Left renal cortex interstitium (tissue), 4 donors: Measurements from ENCODE around the gene SDHA. TPM values are rescaled to one million over a fixed set of nuclear protein-coding genes. Genes with fewer than 3 reads are reported as not detected.

Experiments used
- DNase-seq, 4 donors: peaks; one replicate each; pipeline ENCODE4 v3.0.0-alpha.2; 2013; ENCODE audit warnings: low read depth in 4 of 4, low spot score in 2 of 4, missing footprints in 1 of 4
- polyA plus RNA-seq, 4 donors: library from polyadenylated mRNA; unstranded; fragments of 120-200 nt; gene quantifications; one replicate each; pipeline ENCODE4 v1.2.1, GENCODE V29; 2013; ENCODE audit not compliant: insufficient read length in 4 of 4

SDHA gene
- polyA plus RNA-seq, result 100 to 1,000 TPM; 139 to 150 (median 144) TPM

DNA sequence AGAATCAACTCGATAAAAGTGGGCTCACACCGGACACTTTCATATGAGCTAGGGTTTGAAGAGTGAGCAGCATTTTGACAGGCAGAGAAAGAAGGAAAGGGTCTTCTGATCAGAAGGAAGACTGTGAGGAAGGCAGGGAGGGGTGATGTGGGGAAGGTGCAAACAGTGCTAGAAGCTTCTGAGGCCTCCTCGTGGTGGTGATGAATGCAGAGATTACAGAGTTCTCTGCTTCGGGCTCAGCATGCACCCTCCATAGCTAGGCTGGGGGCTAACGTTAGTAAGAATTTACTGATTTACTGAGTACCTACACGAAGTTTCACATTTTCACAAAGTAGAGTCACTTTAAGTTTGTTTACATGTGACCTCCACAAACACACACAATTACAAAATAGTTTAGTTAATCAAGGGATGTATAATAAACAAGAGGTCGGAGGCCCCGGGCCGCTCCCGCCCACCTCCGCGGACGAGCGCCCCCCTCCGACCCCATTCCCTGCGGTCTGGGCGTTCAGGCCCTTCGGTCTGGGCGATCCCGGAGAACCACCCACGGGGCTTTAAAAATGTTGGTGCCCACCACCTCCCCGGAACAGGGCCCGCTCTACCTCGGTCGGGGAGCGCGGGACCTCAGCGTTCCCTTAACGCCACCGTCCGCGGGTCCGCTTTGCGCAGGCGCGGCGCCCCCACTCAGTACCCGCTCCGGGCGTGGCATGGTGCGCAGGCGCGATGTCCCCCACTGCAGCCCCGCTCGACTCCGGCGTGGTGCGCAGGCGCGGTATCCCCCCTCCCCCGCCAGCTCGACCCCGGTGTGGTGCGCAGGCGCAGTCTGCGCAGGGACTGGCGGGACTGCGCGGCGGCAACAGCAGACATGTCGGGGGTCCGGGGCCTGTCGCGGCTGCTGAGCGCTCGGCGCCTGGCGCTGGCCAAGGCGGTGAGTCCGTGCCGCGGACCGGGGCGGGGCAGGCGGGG is at the start of gene SDHA, which contains the start of gene CCDC127:
Gene SDHA, plus strand, starts transcription at position 827 of the 963 bp plus-strand sequence. Its CDS starts 36 bp downstream, at position 863.
Gene CCDC127, minus strand, starts transcription at position 660 of the 963 bp plus-strand sequence. CDS start 1,304 bp downstream, outside the sequence.
- DNase-seq, result peak; percentile 82 to 91 (median 89)

- DNase-seq, result no peak
Observed at GRCh38 chr5:169071-169727, 48.9 kb upstream of the SDHA start.

GRCh38 chr5:169728-170094 is 48.4 kb upstream of the SDHA start:
- DNase-seq, result no peak

DNA sequence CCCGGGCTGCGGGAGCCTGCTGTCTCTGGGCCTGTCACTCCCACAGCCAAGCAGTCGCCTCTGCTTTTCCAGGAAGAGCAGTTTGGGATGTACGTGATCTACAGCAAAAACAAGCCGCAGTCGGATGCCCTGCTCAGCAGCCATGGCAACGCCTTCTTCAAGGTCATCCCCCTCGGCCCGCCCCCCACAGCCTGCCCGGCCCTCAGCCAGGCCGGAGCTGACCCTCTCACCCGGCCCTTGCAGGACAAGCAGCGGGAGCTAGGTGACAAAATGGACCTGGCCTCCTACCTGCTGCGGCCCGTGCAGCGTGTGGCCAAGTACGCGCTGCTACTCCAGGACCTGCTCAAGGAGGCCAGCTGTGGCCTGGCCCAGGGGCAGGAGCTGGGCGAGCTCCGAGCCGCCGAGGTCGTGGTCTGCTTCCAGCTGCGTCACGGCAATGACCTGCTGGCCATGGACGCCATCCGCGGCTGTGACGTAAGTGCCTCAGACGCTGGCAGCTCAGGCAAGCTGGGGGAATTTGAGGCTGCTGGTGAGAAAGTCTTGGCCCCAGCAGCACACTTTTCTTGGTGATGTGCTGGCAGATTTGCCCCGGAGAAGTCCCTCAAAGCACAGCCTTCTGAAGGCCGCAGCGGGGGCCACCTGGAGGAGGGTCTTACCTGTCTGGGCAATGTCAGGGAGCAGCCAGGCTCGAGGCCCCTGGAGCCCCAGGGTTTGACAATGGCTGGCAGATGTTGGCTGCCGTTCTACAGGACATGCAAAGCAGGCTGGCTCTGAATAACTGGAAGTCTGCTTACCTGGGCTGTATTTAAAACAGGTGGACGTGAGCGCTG is 46.9 kb upstream of the SDHA start:
- no peak for DNase-seq

GRCh38 chr5:171801-172331 is 46.3 kb upstream of the SDHA start:
- DNase-seq, result no peak

DNA sequence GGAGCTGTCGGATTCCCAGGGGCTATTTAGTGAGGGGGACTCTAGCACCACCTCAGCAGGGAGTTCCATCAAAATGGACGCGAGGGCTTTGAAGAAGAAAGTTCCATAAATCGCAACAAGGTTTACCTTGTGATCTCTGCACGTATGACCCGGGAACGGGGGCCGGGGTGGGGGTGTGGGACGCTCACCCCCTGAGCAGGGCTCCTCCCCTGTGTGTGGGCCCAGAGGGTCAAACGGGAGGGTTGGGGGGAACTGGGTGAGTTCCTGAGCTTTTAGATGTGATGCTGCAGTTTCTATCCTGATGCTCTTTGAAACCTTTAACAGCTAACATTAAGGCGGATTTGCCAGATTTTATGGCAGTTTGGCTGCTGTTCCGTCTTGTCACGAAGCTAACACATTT is 45.7 kb upstream of the SDHA start:
- no peak for DNase-seq

DNA sequence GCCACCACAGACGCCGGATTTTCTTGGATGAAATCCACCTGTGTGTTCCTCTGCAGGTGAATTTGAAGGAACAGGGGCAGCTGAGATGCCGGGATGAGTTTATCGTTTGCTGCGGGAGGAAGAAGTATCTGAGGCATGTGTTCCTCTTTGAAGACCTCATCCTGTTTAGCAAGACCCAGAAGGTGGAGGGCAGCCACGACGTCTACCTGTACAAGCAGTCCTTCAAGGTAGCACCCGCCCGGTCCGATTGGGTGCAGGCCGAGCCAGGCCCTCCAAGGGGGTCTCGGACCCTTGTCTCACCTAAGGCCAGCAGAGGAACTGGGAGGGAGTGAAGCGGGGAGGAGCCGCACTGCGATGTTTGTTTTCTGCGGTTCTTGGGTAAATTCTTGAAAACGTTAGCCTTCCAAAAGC is 45.3 kb upstream of the SDHA start:
- DNase-seq, result no peak

DNA sequence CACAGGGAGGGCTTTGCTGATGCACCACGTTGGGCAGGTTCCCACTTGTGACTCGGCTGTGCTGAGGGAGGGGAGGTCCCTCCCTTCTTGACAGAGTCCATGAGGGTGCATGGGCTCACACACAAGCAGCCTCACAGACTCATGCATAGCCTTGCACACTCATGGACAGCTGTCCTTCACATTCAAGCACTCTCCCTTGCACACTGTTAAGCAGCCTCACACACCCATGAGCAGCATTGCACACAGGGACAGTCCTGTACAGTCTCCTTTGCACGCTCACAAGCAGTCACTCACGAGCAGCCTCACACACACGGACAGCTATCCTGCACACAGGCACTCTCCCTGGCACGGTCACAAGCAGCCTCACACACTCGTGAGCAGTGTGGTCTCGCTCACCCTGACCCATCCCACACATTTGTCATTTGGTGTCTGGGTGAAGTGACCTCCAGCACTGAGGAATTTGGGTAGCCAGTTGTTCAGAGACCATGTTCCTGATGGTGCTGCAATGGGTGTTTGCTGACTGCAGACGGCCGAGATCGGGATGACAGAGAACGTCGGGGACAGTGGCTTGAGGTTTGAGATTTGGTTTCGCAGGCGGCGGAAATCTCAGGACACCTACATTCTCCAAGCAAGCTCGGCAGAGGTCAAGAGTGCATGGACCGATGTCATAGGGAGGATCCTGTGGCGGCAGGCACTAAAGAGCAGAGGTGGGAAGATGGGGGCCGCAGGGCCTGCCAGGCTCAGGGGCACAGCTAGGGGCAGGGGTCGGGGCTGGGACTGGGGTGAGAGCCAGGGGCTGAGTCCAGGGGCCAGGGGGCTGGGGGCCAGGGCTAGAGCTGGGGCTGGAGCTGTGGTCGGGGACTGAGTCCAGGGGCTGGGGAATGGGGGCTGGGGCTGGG is 44.5 kb upstream of the SDHA start:
- no peak for DNase-seq

- no peak for DNase-seq
Observed at GRCh38 chr5:174291-174600, 43.9 kb upstream of the SDHA start.

- DNase-seq, result no peak
Observed at GRCh38 chr5:174876-175465, 43.1 kb upstream of the SDHA start.

- no peak for DNase-seq
Observed at GRCh38 chr5:176296-176823, 41.8 kb upstream of the SDHA start.

- DNase-seq, result no peak
Observed at GRCh38 chr5:178110-178509, 40.0 kb upstream of the SDHA start.

GRCh38 chr5:179401-179800 is 38.7 kb upstream of the SDHA start:
- no peak for DNase-seq

- no peak for DNase-seq
Observed at GRCh38 chr5:180286-180918, 37.7 kb upstream of the SDHA start.

- DNase-seq, result no peak
Observed at GRCh38 chr5:181160-181559, 37.0 kb upstream of the SDHA start.

- DNase-seq, result no peak
Observed at GRCh38 chr5:181566-181965, 36.6 kb upstream of the SDHA start.

- DNase-seq, result no peak
Observed at GRCh38 chr5:182126-182525, 36.0 kb upstream of the SDHA start.

GRCh38 chr5:184471-184870 is 33.6 kb upstream of the SDHA start:
- DNase-seq, result no peak
